ENCODE measurements around the gene LYRM9.

DNA sequence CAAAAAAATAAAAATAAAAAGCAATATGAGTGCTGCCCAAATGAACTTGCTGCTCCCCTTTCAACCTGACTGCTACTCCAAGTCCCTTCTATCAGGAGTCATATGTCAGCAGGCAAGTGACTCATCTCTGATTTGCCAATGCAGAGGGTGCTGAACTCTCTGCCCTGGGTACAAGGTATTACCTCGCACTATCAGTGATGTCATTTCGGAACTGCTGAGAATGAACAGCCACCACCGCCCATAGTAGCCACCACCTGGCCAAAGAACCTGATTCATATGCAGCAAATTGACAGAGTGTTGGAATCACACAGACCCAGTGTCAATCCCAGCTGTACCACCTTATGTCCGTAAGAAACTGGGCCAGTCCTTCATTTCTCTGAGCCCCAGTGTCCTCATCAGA, 31.2 kb downstream of the LYRM9 start:
- TF ChIP-seq SUZ12 (IDR thresholded peaks at IDR 0.05; ENCODE audit: extremely low read depth, insufficient read depth, insufficient read length) (no peak), YY1 (IDR thresholded peaks at IDR 0.05; ENCODE audit: insufficient read depth, insufficient read length) (no peak)
